HepG2 (cell line): ENCODE results near the gene SNRPD3. TPM values are rescaled to one million over a fixed set of nuclear protein-coding genes. Genes with fewer than 3 reads are reported as not detected.

Source experiments
- AHDC1 ChIP-seq: sonication (generic); formaldehyde crosslinking; IDR thresholded peaks from 2 replicates; pipeline ENCODE4 v1.5.1; 2020; ENCODE audit warnings: mild to moderate bottlenecking, missing genetic modification reagents, borderline replicate concordance
- ATM ChIP-seq: fragments of 450-650 bp; IDR thresholded peaks from 2 replicates; pipeline ENCODE4 v1.7.1; 2017; ENCODE audit warnings: mild to moderate bottlenecking, borderline replicate concordance
- CTCF ChIP-seq: sonication (generic); formaldehyde crosslinking; IDR thresholded peaks from 2 replicates; pipeline ENCODE4 v1.5.0; 2020; ENCODE audit warnings: mild to moderate bottlenecking, missing genetic modification reagents, moderate library complexity
- FOXM1 ChIP-seq: sonication (generic); formaldehyde crosslinking; IDR thresholded peaks from 2 replicates; pipeline ENCODE4 v1.5.0; 2020; ENCODE audit warnings: missing genetic modification reagents
- KDM2A ChIP-seq: sonication (generic); formaldehyde crosslinking; IDR thresholded peaks from 2 replicates; pipeline ENCODE4 v1.4.0; 2020; ENCODE audit warnings: low read depth, missing genetic modification reagents, borderline replicate concordance
- KDM6A ChIP-seq: IDR thresholded peaks from 2 replicates; pipeline ENCODE4 v1.6.1; 2016; ENCODE audit warnings: low read depth
- KLF6 ChIP-seq: IDR thresholded peaks from 2 replicates; pipeline ENCODE4 v1.8.0; 2016; ENCODE audit warnings: missing biosample characterization, missing genetic modification reagents
- MAFF ChIP-seq: IDR thresholded peaks from 2 replicates; pipeline ENCODE4 v1.6.1; 2011; ENCODE audit warnings: low read depth, low read length, improper control_type of control experiment
- NFIC ChIP-seq: IDR thresholded peaks from 2 replicates; pipeline ENCODE4 v1.6.1; 2012; ENCODE audit warnings: mild to moderate bottlenecking, low read length, inconsistent platforms
- POLR2G ChIP-seq: fragments of 200-400 bp; formaldehyde crosslinking; IDR thresholded peaks from 2 replicates; pipeline ENCODE4 v1.6.1; 2018; ENCODE audit warnings: mild to moderate bottlenecking, low read depth, low read length, moderate library complexity
- TAF1 ChIP-seq: sonication (generic); formaldehyde crosslinking; IDR thresholded peaks from 2 replicates; pipeline ENCODE4 v1.4.0; 2020; ENCODE audit warnings: missing genetic modification reagents
- TARDBP ChIP-seq: sonication (generic); formaldehyde crosslinking; IDR thresholded peaks from 2 replicates; pipeline ENCODE4 v1.8.0; 2022; ENCODE audit warnings: mild to moderate bottlenecking, missing genetic modification reagents
- TBP ChIP-seq: sonication (generic); formaldehyde crosslinking; IDR thresholded peaks from 2 replicates; pipeline ENCODE4 v1.5.0; 2020; ENCODE audit warnings: missing genetic modification reagents
- TRIM24 ChIP-seq: sonication (generic); formaldehyde crosslinking; IDR thresholded peaks from 2 replicates; pipeline ENCODE4 v1.8.0; 2022; ENCODE audit warnings: mild to moderate bottlenecking, missing genetic modification reagents
- TSC22D2 ChIP-seq: sonication (generic); formaldehyde crosslinking; IDR thresholded peaks from 2 replicates; pipeline ENCODE4 v1.5.1; 2020; ENCODE audit warnings: missing genetic modification reagents, mild to moderate bottlenecking, borderline replicate concordance
- ZMYM2 ChIP-seq: sonication (generic); formaldehyde crosslinking; IDR thresholded peaks from 2 replicates; pipeline ENCODE4 v1.8.0; 2022; ENCODE audit warnings: mild to moderate bottlenecking, missing genetic modification reagents
- ZNF30 ChIP-seq: sonication (generic); formaldehyde crosslinking; IDR thresholded peaks from 2 replicates; pipeline ENCODE4 v1.5.0; 2020; ENCODE audit warnings: mild to moderate bottlenecking, missing genetic modification reagents
- ZNF510 ChIP-seq: sonication (generic); formaldehyde crosslinking; IDR thresholded peaks from 2 replicates; pipeline ENCODE4 v1.4.0; 2020; ENCODE audit warnings: low read depth, mild to moderate bottlenecking, missing genetic modification reagents
- ZNF629 ChIP-seq: sonication (generic); formaldehyde crosslinking; conservative IDR thresholded peaks from 2 replicates; pipeline ENCODE4 v1.5.0; 2020; ENCODE audit warnings: missing genetic modification reagents
- ZNF713 ChIP-seq: sonication (generic); formaldehyde crosslinking; IDR thresholded peaks from 2 replicates; pipeline ENCODE4 v1.4.0; 2020; ENCODE audit warnings: mild to moderate bottlenecking, missing genetic modification reagents
- ZNF83 ChIP-seq: sonication (generic); formaldehyde crosslinking; IDR thresholded peaks from 2 replicates; pipeline ENCODE4 v1.4.0; 2020; ENCODE audit warnings: missing genetic modification reagents, mild to moderate bottlenecking, borderline replicate concordance
- polyA plus RNA-seq, 8 experiments: library from polyadenylated mRNA; depleted of rRNA in 3 of 8; stranded (reverse) in 7 of 8; unstranded in 1 of 8; fragments of >200 nt; fragmentation: Illumina TruSeq in 4 of 8; extraction: Trizol in 4 of 8; gene quantifications; 2 replicates each; pipeline versions ENCODE4 v1.2.1 to v1.2.3, GENCODE V29; 2011 to 2016; ENCODE audit warnings: low read depth in 4 of 8, missing spikeins in 1 of 8, mixed read lengths in 1 of 8; ENCODE audit not compliant: insufficient read depth in 1 of 8
- total RNA-seq, 5 experiments: library from RNA; depleted of rRNA; stranded (reverse); fragments of >200 nt; fragmentation: Illumina TruSeq; extraction: Trizol; gene quantifications; 2 replicates each; pipeline ENCODE4 v1.2.3, GENCODE V29; 2016; ENCODE audit warnings: low read depth in 1 of 5
- TF ChIP-seq, protein P1 (sequence below): sonication (generic); formaldehyde crosslinking; IDR thresholded peaks from 2 replicates; pipeline ENCODE4 v1.5.1; 2020; ENCODE audit warnings: mild to moderate bottlenecking, missing genetic modification reagents, borderline replicate concordance

Gene SNRPD3
- total and polyA plus RNA-seq, 2 of the 13 experiments (the other 11 are each of a cell fraction or from before 2014, with no cell fraction given), result 110 to 209 TPM

- peak; percentile 75 for TF ChIP-seq AHDC1 (CRISPR knock-in tag)
- no peak for TF ChIP-seq ZNF510
- TF ChIP-seq CTCF (CRISPR knock-in tag), result peak; percentile 19
- TF ChIP-seq TSC22D2 (CRISPR knock-in tag), result peak; percentile 48; the same call in 1 of the 2 replicates
- TF ChIP-seq KDM2A (CRISPR knock-in tag), result peak; percentile 78
- peak; percentile 89 for TF ChIP-seq TAF1
- 0 out of 2 replicates have a peak, but pooled peaks have one; percentile 35 for TF ChIP-seq ZMYM2 (CRISPR knock-in tag)
- no peak for TF ChIP-seq ZNF30
- no peak for TF ChIP-seq FOXM1
- peak; percentile 91 for TF ChIP-seq TARDBP (CRISPR knock-in tag)
- TF ChIP-seq MAFF, result no peak
- TF ChIP-seq ZNF83 (CRISPR knock-in tag), result no peak
- no peak for TF ChIP-seq TBP (CRISPR knock-in tag)
- TF ChIP-seq ATM, result no peak
- TF ChIP-seq KLF6, result peak; percentile 81
- TF ChIP-seq KDM6A, result peak; percentile 35; the same call in 1 of the 2 replicates
- TF ChIP-seq, protein P1, sequence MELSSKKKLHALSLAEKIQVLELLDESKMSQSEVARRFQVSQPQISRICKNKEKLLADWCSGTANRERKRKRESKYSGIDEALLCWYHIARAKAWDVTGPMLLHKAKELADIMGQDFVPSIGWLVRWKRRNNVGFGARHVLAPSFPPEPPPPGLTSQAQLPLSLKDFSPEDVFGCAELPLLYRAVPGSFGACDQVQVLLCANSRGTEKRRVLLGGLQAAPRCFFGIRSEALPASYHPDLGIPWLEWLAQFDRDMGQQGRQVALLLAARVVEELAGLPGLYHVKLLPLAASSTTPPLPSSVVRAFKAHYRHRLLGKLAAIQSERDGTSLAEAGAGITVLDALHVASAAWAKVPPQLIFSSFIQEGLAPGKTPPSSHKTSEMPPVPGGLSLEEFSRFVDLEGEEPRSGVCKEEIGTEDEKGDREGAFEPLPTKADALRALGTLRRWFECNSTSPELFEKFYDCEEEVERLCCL (CRISPR knock-in tag), result no peak
- no peak for TF ChIP-seq NFIC
- TF ChIP-seq ZNF629, result no peak; the same call in 1 of the 2 replicates
- peak; percentile 88 for TF ChIP-seq POLR2G
- no peak for TF ChIP-seq TRIM24 (CRISPR knock-in tag)
- TF ChIP-seq ZNF713 (CRISPR knock-in tag), result no peak
Measured at GRCh38 chr22:24592851-24593558, 37.2 kb downstream of the SNRPD3 start, which contains the start of gene LRRC75B (continued).
